Loucy (cell line): ENCODE results near the gene SUSD3.
A peak's percentile ranks its signal among the peaks of the same experiment; 100 is the strongest.

ENCODE experiments used
- H2AFZ ChIP-seq: fragments of 200-600 bp; sonication (generic); 2 replicates; pipeline ENCODE4 v1.6.0; 2016; ENCODE audit warnings: antibody characterized with exemption, mild to moderate bottlenecking, low read length, moderate library complexity
- H3F3A ChIP-seq: fragments of 200-600 bp; 2 replicates; pipeline ENCODE4 v1.6.0; 2016; ENCODE audit warnings: antibody characterized with exemption, low read depth, mild to moderate bottlenecking
- H3K27me3 ChIP-seq: fragments of 200-600 bp; sonication (generic); 2 replicates; pipeline ENCODE4 v1.6.1; 2014; ENCODE audit warnings: low read length, mild to moderate bottlenecking; ENCODE audit not compliant: insufficient read depth, poor library complexity, severe bottlenecking
- H3K36me3 ChIP-seq: fragments of 200-600 bp; sonication (generic); 2 replicates; pipeline ENCODE4 v1.6.1; 2016; ENCODE audit warnings: low read length; ENCODE audit not compliant: insufficient read depth
- H3K4me1 ChIP-seq: fragments of 200-600 bp; sonication (generic); 2 replicates; pipeline ENCODE4 v1.5.1; 2014; ENCODE audit warnings: low read length, mild to moderate bottlenecking; ENCODE audit not compliant: insufficient read depth, poor library complexity, severe bottlenecking
- H3K4me2 ChIP-seq: fragments of 200-600 bp; sonication (generic); 2 replicates; pipeline ENCODE4 v1.6.0; 2014; ENCODE audit warnings: antibody characterized with exemption, low read length, low read depth, mild to moderate bottlenecking; ENCODE audit not compliant: poor library complexity, severe bottlenecking
- H3K4me3 ChIP-seq: fragments of 200-600 bp; sonication (generic); 2 replicates; pipeline ENCODE4 v1.5.1; 2014; ENCODE audit warnings: low read length, mild to moderate bottlenecking, mixed read lengths; ENCODE audit not compliant: poor library complexity, severe bottlenecking
- H3K79me2 ChIP-seq: fragments of 200-600 bp; sonication (generic); 2 replicates; pipeline ENCODE4 v1.6.1; 2014; ENCODE audit warnings: low read length; ENCODE audit not compliant: insufficient read depth
- H3K9ac ChIP-seq: fragments of 200-600 bp; sonication (generic); 2 replicates; pipeline ENCODE4 v1.6.0; 2014; ENCODE audit warnings: mild to moderate bottlenecking, low read depth, low read length, moderate library complexity; ENCODE audit not compliant: poor library complexity, severe bottlenecking
- H3K9me2 ChIP-seq: fragments of 200-600 bp; sonication (generic); replicated peaks from 2 replicates; pipeline ENCODE4 v1.6.1; 2016; ENCODE audit warnings: low read depth, low read length, mixed read lengths
- H3K9me3 ChIP-seq: fragments of 200-600 bp; sonication (generic); 2 replicates; pipeline ENCODE4 v1.6.1; 2014; ENCODE audit warnings: mild to moderate bottlenecking, antibody characterized with exemption, low read length, low read depth; ENCODE audit not compliant: insufficient read depth
- H4K20me1 ChIP-seq: fragments of 200-600 bp; sonication (generic); 2 replicates; pipeline ENCODE4 v1.6.0; 2014; ENCODE audit warnings: antibody characterized with exemption, low read length, mild to moderate bottlenecking; ENCODE audit not compliant: insufficient read depth, poor library complexity, severe bottlenecking
- CTCF ChIP-seq: fragments of 200-600 bp; sonication (generic); conservative IDR thresholded peaks from 2 replicates; pipeline ENCODE4 v1.5.1; 2014; ENCODE audit warnings: mild to moderate bottlenecking, antibody characterized with exemption, low read length
- EZH2phosphoT487 ChIP-seq: fragments of 200-600 bp; IDR thresholded peaks from 2 replicates; pipeline ENCODE4 v1.6.1; 2018; ENCODE audit warnings: antibody characterized with exemption, mild to moderate bottlenecking, moderate library complexity, borderline replicate concordance

SUSD3 gene

GRCh38 chr9:93025736-93026135 is 32.8 kb upstream of the SUSD3 start:
- no peak overlapping the region for H3K9ac ChIP-seq
- no peak overlapping the region for H3K4me2 ChIP-seq
- no peaks in the 10 kb centered on the region for H3K9me3 ChIP-seq
- H3K79me2 ChIP-seq: no peaks in the 10 kb centered on the region
- H3F3A ChIP-seq: no peaks in the 10 kb centered on the region
- H3K27me3 ChIP-seq: no peaks in the 10 kb centered on the region
- TF ChIP-seq EZH2phosphoT487 (no peak), CTCF (no peak)
- peaks cover 45% of the 10 kb centered on the region; the same call in 1 of the 2 replicates for H3K36me3 ChIP-seq
- H3K9me2 ChIP-seq: no peaks in the 10 kb centered on the region
- H3K4me1 ChIP-seq: peaks cover 38% of the 10 kb centered on the region
- H3K4me3 ChIP-seq: no peak overlapping the region
- H4K20me1 ChIP-seq: no peaks in the 10 kb centered on the region
- H2AFZ ChIP-seq: no peak overlapping the region

- H3K4me2 ChIP-seq: no peak overlapping the region
- no peak overlapping the region for H3K9ac ChIP-seq
- H3K4me1 ChIP-seq: peaks cover 35% of the 10 kb centered on the region
- no peak overlapping the region for H3K4me3 ChIP-seq
- no peaks in the 10 kb centered on the region for H3K27me3 ChIP-seq
- no peaks in the 10 kb centered on the region for H3K9me3 ChIP-seq
- H3K36me3 ChIP-seq: peaks cover 45% of the 10 kb centered on the region; the same call in 1 of the 2 replicates
- H4K20me1 ChIP-seq: no peaks in the 10 kb centered on the region
- no peak for TF ChIP-seq CTCF
- TF ChIP-seq EZH2phosphoT487: no peak
- H3K79me2 ChIP-seq: no peaks in the 10 kb centered on the region
- no peaks in the 10 kb centered on the region for H3K9me2 ChIP-seq
- H2AFZ ChIP-seq: no peak overlapping the region
- H3F3A ChIP-seq: no peaks in the 10 kb centered on the region
These were observed 31.9 kb upstream of the SUSD3 start for GRCh38 chr9:93026640-93027039.

GRCh38 chr9:93027750-93028149 is 30.8 kb upstream of the SUSD3 start:
- Histone ChIP-seq H3K9me3 (no peaks in the 10 kb centered on the region), H3K4me2 (peak overlapping the region; percentile 82), H4K20me1 (no peaks in the 10 kb centered on the region), H3K4me3 (peak overlapping the region; percentile 36), H3K79me2 (no peaks in the 10 kb centered on the region), H2AFZ (no peak overlapping the region), H3K27me3 (no peaks in the 10 kb centered on the region), H3K9ac (peak overlapping the region; percentile 54), H3K36me3 (peaks cover 46% of the 10 kb centered on the region; the same call in 1 of the 2 replicates), H3F3A (no peaks in the 10 kb centered on the region), H3K9me2 (no peaks in the 10 kb centered on the region), H3K4me1 (peaks cover 35% of the 10 kb centered on the region)
- TF ChIP-seq CTCF: no peak
- TF ChIP-seq EZH2phosphoT487: no peak
